AG10803 (cell line): ENCODE results near the gene B3GNT5.

Source experiments
- DNase-seq: peaks from one replicate; pipeline ENCODE4 v3.0.0; 2010; ENCODE audit warnings: low read depth
- H3K4me3 ChIP-seq: 2 replicates; pipeline ENCODE4 v1.5.1; 2011; ENCODE audit warnings: mild to moderate bottlenecking, low read length, control low read depth
- CTCF ChIP-seq: conservative IDR thresholded peaks from 2 replicates; pipeline ENCODE4 v1.5.1; 2011; ENCODE audit warnings: mild to moderate bottlenecking, low read length, control low read depth, inconsistent platforms

The B3GNT5 gene

GRCh38 chr3:183217548-183218332, 35.3 kb upstream of the B3GNT5 start:
- H3K4me3 ChIP-seq, result no peak overlapping the region
- DNase-seq, result no peak
- TF ChIP-seq CTCF, result no peak

DNA sequence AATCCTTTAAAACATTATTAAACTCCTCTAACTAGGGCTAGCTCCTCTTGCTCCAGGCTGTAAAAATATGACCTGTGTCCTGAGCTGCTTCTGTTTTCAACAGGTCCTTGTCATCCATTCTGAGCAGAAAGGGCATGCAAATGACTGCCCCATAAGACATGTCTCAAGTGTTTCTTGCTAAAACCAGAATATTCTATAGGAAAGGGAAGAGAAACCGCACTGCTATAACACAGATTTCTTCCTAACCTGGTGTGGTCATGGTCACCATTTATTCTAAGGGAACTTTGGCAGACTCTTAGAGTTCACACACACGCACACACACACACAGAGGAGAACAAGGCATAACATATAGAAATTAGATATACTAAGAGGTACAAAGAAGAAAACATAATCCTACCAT, 34.2 kb upstream of the B3GNT5 start:
- TF ChIP-seq CTCF, result no peak
- H3K4me3 ChIP-seq, result no peak overlapping the region
- no peak for DNase-seq

DNA sequence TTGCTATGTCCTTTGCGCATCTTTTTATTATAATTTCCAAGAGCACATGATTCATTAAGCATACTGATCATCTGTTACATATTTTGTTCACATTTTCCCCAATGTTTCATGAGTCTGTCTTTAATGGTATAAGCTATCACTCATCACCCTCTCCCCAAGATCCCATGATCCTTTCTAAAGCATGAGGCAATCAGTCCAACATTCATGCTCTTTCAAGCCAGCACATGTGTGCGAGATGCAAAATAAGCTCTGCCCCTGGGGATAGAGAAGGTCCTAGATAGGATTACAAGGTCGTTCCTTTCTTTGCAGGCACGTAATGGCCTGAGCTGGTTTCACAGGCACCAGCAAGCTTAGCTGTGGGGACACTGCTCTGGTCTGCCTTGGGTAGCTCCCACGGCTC, 32.2 kb upstream of the B3GNT5 start:
- H3K4me3 ChIP-seq, result no peak overlapping the region
- TF ChIP-seq CTCF, result no peak
- DNase-seq, result no peak

- no peak for TF ChIP-seq CTCF
- H3K4me3 ChIP-seq, result no peak overlapping the region
- no peak for DNase-seq
Observed at GRCh38 chr3:183222631-183223235, 30.3 kb upstream of the B3GNT5 start.

DNA sequence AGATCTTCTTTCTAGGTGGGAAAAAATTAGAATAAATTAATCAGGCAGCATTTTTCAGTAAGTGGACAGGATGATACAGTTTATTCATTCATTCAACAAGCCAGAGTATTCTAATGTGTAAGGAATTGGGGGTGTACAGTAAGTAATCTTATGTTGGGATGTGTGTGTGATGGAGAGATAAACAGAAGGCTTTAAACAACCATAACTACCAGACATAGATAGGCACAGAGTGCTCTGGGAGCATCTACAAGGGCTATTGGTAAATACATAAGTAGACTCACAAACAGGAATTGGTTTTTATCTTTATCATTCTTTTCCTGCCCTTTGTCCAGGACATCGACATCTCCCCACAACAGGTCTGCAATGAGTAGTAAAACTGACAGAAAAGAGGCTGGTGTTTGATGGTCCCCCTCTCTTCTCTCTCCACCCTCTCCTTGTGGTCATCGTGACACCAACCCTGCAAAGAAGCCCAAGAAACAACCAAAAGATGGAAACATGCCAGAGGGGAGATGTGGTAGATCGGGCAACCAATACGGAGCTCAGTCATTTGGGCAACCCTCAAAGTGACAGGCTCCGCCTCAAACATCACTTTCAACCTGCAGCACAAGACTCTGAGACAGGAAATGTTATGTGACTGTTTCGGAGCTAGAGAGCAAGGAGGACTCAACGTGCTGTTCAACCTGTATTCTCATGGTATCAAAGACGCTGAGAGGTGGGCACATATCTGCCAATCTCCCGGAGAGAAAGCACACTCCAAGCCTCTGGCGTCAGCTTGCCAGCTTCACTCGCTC, 28.7 kb upstream of the B3GNT5 start:
- no peak for DNase-seq
- H3K4me3 ChIP-seq, result no peak overlapping the region
- TF ChIP-seq CTCF, result no peak

- TF ChIP-seq CTCF, result no peak
- no peak overlapping the region for H3K4me3 ChIP-seq
- no peak for DNase-seq
Observed at GRCh38 chr3:183226333-183226890, 26.6 kb upstream of the B3GNT5 start.
